K562 (cell line): ENCODE results near the gene PARS2.

ENCODE experiments used
- CCAR2 ChIP-seq: fragments of 200-400 bp; formaldehyde crosslinking; IDR thresholded peaks from 2 replicates; pipeline ENCODE4 v1.6.1; 2017; ENCODE audit warnings: mild to moderate bottlenecking, low read depth, low read length
- EP300 ChIP-seq: IDR thresholded peaks from 2 replicates; pipeline ENCODE4 v1.6.1; 2012; ENCODE audit warnings: low read length, improper control_type of control experiment
- EZH2 ChIP-seq: IDR thresholded peaks from 2 replicates; pipeline ENCODE4 v1.6.1; 2012; ENCODE audit warnings: low read depth, mild to moderate bottlenecking, inconsistent platforms, low read length, borderline replicate concordance
- HDGF ChIP-seq: fragments of 450-650 bp; IDR thresholded peaks from 2 replicates; pipeline ENCODE4 v1.6.1; 2016
- JUNB ChIP-seq: fragments of 450-650 bp; formaldehyde crosslinking; conservative IDR thresholded peaks from 2 replicates; pipeline ENCODE4 v1.4.0; 2020; ENCODE audit warnings: mild to moderate bottlenecking
- KAT2B ChIP-seq: IDR thresholded peaks from one replicate; pipeline ENCODE4 v1.6.1; 2012; ENCODE audit warnings: low read depth, mild to moderate bottlenecking, control low read depth, inconsistent platforms, low read length, moderate library complexity
- RBFOX2 ChIP-seq: fragments of 200-400 bp; formaldehyde crosslinking; IDR thresholded peaks from 2 replicates; pipeline ENCODE4 v1.6.1; 2017; ENCODE audit warnings: low read depth, mild to moderate bottlenecking, low read length, moderate library complexity
- SMARCE1 ChIP-seq: fragments of 450-650 bp; IDR thresholded peaks from 2 replicates; pipeline ENCODE4 v1.7.1; 2016; ENCODE audit warnings: mild to moderate bottlenecking
- SRF ChIP-seq, 2 experiments: fragments of 250-450, 450-650 bp in 1 of 2; sonication (Bioruptor Pico) in 1 of 2; sonication (generic) in 1 of 2; formaldehyde crosslinking; IDR thresholded peaks; 2 replicates each; pipeline versions ENCODE4 v1.5.0 to v1.5.1; 2020 to 2022; ENCODE audit warnings: mild to moderate bottlenecking in 1 of 2, missing genetic modification reagents in 1 of 2
- TBP ChIP-seq: optimal IDR thresholded peaks from 2 replicates; pipeline ENCODE3; 2011; ENCODE audit warnings: low read depth, low read length, improper control_type of control experiment
- ZBTB17 ChIP-seq: fragments of 450-650 bp; formaldehyde crosslinking; IDR thresholded peaks from 2 replicates; pipeline ENCODE4 v1.4.0; 2020; ENCODE audit warnings: mild to moderate bottlenecking
- ZFX ChIP-seq: sonication (generic); formaldehyde crosslinking; IDR thresholded peaks from 2 replicates; pipeline ENCODE4 v1.8.0; 2022; ENCODE audit warnings: mild to moderate bottlenecking, missing genetic modification reagents, moderate library complexity
- TF ChIP-seq, protein P1 (sequence below), 3 experiments: IDR thresholded peaks in 2 of 3; conservative IDR thresholded peaks in 1 of 3; 2 replicates each; pipeline ENCODE4 v1.5.1; 2011 to 2012; ENCODE audit warnings: low read length in 3 of 3, mild to moderate bottlenecking in 3 of 3, control low read depth in 2 of 3, improper control_type of control experiment in 1 of 3, inconsistent platforms in 1 of 3, low read depth in 1 of 3, mixed read lengths in 1 of 3, moderate library complexity in 1 of 3; ENCODE audit not compliant: insufficient read depth in 2 of 3

DNA sequence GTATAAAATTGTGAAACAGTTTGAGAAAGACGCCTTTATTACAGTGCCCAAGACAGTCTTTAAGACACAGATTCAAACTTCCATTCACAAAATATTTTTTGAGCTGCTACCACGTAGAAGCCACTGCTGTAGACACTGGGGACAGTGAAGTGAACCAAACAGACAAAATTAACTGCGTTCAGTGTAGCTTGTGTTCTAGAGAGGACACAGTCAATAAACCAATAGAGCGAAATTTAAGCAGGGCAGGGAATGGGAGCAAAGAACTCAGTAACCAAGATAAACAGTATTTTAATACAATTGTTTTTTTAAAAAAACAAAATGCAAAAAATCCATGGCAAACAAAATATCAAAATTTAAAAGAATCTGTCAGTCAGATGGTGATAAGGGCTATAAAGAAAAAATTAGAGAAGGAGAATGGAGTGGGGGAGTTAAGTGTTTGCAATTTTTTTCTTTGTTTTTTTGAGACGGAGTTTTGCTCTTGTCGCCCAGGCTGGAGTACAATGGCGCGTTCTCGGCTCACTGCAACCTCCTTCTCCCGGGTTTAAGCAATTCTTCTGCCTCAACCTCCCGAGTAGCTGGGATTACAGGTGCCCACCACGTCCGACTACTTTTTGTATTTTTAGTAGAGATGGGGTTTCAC, 719 bp upstream of the PARS2 start:
- TF ChIP-seq EZH2 (no peak), RBFOX2 (no peak), KAT2B (no peak), SRF (CRISPR knock-in tag; IDR thresholded peaks at IDR 0.05) (no peak), JUNB (CRISPR knock-in tag) (no peak), ZFX (CRISPR knock-in tag) (no peak), TBP (no peak), ZBTB17 (no peak), EP300 (no peak), CCAR2 (no peak), HDGF (no peak), SMARCE1 (no peak)
- TF ChIP-seq, protein P1, sequence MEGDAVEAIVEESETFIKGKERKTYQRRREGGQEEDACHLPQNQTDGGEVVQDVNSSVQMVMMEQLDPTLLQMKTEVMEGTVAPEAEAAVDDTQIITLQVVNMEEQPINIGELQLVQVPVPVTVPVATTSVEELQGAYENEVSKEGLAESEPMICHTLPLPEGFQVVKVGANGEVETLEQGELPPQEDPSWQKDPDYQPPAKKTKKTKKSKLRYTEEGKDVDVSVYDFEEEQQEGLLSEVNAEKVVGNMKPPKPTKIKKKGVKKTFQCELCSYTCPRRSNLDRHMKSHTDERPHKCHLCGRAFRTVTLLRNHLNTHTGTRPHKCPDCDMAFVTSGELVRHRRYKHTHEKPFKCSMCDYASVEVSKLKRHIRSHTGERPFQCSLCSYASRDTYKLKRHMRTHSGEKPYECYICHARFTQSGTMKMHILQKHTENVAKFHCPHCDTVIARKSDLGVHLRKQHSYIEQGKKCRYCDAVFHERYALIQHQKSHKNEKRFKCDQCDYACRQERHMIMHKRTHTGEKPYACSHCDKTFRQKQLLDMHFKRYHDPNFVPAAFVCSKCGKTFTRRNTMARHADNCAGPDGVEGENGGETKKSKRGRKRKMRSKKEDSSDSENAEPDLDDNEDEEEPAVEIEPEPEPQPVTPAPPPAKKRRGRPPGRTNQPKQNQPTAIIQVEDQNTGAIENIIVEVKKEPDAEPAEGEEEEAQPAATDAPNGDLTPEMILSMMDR (IDR thresholded peaks at IDR 0.05 in 2 of 3, conservative IDR thresholded peaks at IDR 0.05 in 1 of 3; ENCODE audit: insufficient read depth in 2 of 3, low read depth in 1 of 3, low read length in 3 of 3) = no peak
